Fibroblast of villous mesenchyme (primary cell): ENCODE measurements around the gene ZFP36. TPM values are rescaled to one million over a fixed set of nuclear protein-coding genes. Genes with fewer than 3 reads are reported as not detected.

Experiments
- DNase-seq: peaks from one replicate; pipeline ENCODE4 v3.0.0-alpha.2; 2010; ENCODE audit warnings: low read depth
- H3K4me3 ChIP-seq: 2 replicates; pipeline ENCODE4 v1.5.1; 2011; ENCODE audit warnings: low read depth, mild to moderate bottlenecking, low read length
- CTCF ChIP-seq: IDR thresholded peaks from 2 replicates; pipeline ENCODE4 v1.5.1; 2012; ENCODE audit warnings: low read depth, mild to moderate bottlenecking, low read length; ENCODE audit not compliant: insufficient read depth
- total RNA-seq: library from RNA; depleted of rRNA; stranded (reverse); fragments of >200 nt; gene quantifications from 2 replicates; pipeline ENCODE4 v1.2.3, GENCODE V29; 2012

ZFP36 gene
- total RNA-seq, 1 donor: 8.6 TPM

GRCh38 chr19:39379865-39380396 lies 26.7 kb upstream of the ZFP36 start:
- no peak for TF ChIP-seq CTCF
- DNase-seq: no peak
- no peak overlapping the region for H3K4me3 ChIP-seq

GRCh38 chr19:39380521-39381502 lies 25.8 kb upstream of the ZFP36 start:
- DNase-seq: no peak
- TF ChIP-seq CTCF: no peak
- H3K4me3 ChIP-seq: no peak overlapping the region

GRCh38 chr19:39381910-39382611 lies 24.6 kb upstream of the ZFP36 start:
- TF ChIP-seq CTCF: no peak

GRCh38 chr19:39382991-39383828 lies 23.4 kb upstream of the ZFP36 start:
- H3K4me3 ChIP-seq: no peak overlapping the region
- DNase-seq: no peak
- no peak for TF ChIP-seq CTCF

More at GRCh38 chr19:39381910-39382611, 24.6 kb upstream of the ZFP36 start:
- no peak overlapping the region for H3K4me3 ChIP-seq
- DNase-seq: no peak

GRCh38 chr19:39384839-39385568 lies 21.6 kb upstream of the ZFP36 start:
- H3K4me3 ChIP-seq: no peak overlapping the region
- DNase-seq: no peak
- TF ChIP-seq CTCF: no peak
